HCT116 (cell line): ENCODE results near the gene MSMB. TPM values are rescaled to one million over a fixed set of nuclear protein-coding genes. Genes with fewer than 3 reads are reported as not detected.

Source experiments
- ATAC-seq: fragments of 200-7000 bp; cut with Tn5 transposase; 2 replicates; pipeline ENCODE4 v1.9.1; 2020; ENCODE audit warnings: mild to moderate bottlenecking, moderate library complexity
- BruUV-seq: library from RNA; stranded (reverse); fragments of 400-500 nt; replicated peaks from 2 replicates; lab custom pipeline; 2021; lab: Mats Ljungman, UMichigan
- CTCF ChIA-PET: fragments of 300-600 bp; sonication (Branson Sonifier 250); formaldehyde crosslinking; loops from one replicate; lab custom pipeline; 2021; ENCODE audit warnings: antibody characterized with exemption; lab: Charles Lee
- POLR2A ChIA-PET: fragments of 300-600, 350-600 bp; sonication (Branson Sonifier 250); formaldehyde crosslinking; loops from one replicate; lab custom pipeline; 2021; ENCODE audit warnings: antibody characterized with exemption; lab: Charles Lee
- RAD21 ChIA-PET, 2 experiments: fragments of 300-600 bp; sonication (Branson Sonifier 250); formaldehyde crosslinking; loops; one replicate each; lab custom pipeline; 2023; ENCODE audit warnings: low total read pairs in 2 of 2; ENCODE audit not compliant: uncharacterized antibody in 2 of 2, unreplicated experiment in 2 of 2, low non-redundant PET in 1 of 2; lab: Charles Lee
- DNase-seq: peaks from one replicate; pipeline ENCODE4 v3.0.0-alpha.2; 2010; ENCODE audit warnings: low read depth, low spot score
- H2AFZ ChIP-seq: fragments of 200-600 bp; shearing (Covaris generic), sonication (generic); 2 replicates; pipeline ENCODE4 v1.6.1; 2017; ENCODE audit warnings: low read depth, mixed run types, mixed read lengths, antibody characterized with exemption, low read length; ENCODE audit not compliant: poor library complexity, severe bottlenecking
- H3K27ac ChIP-seq: 2 replicates; pipeline ENCODE4 v1.5.1; 2012; ENCODE audit warnings: low read depth, low read length
- H3K27me3 ChIP-seq: fragments of 200-600 bp; sonication (generic); 2 replicates; pipeline ENCODE4 v1.6.1; 2016; ENCODE audit warnings: mixed run types, low read length, mixed read lengths; ENCODE audit not compliant: insufficient read depth
- H3K36me3 ChIP-seq, 2 experiments: fragments of 200-500 bp in 1 of 2; fragments of 200-600 bp in 1 of 2; sonication (Bioruptor generic) in 1 of 2; sonication (generic) in 1 of 2; 2 replicates each; pipeline versions ENCODE4 v1.5.1 to v1.6.1; 2014 to 2016; ENCODE audit warnings: low read length in 2 of 2, inconsistent platforms in 1 of 2, mixed read lengths in 1 of 2, mixed run types in 1 of 2; ENCODE audit not compliant: insufficient read depth in 2 of 2, control insufficient read depth in 1 of 2
- H3K4me1 ChIP-seq, 2 experiments: fragments of 200-600 bp in 1 of 2; sonication (generic) in 1 of 2; 2 replicates each; pipeline versions ENCODE4 v1.5.1 to v1.6.1; 2012 to 2017; ENCODE audit warnings: low read length in 2 of 2, inconsistent platforms in 1 of 2, mild to moderate bottlenecking in 1 of 2, mixed read lengths in 1 of 2, mixed run types in 1 of 2, moderate library complexity in 1 of 2; ENCODE audit not compliant: insufficient read depth in 2 of 2, control insufficient read depth in 1 of 2
- H3K4me2 ChIP-seq: fragments of 200-600 bp; sonication (generic); 2 replicates; pipeline ENCODE4 v1.6.1; 2017; ENCODE audit warnings: mixed run types, low read length, mixed read lengths
- H3K4me3 ChIP-seq, 2 experiments: fragments of 200-600 bp in 1 of 2; sonication (generic) in 1 of 2; replicated peaks in 1 of 2; 2 replicates each; pipeline ENCODE4 v1.5.1; 2011 to 2016; ENCODE audit warnings: low read length in 2 of 2, control low read depth in 1 of 2, low read depth in 1 of 2, mild to moderate bottlenecking in 1 of 2, mixed read lengths in 1 of 2, mixed run types in 1 of 2
- H3K79me2 ChIP-seq: fragments of 200-600 bp; sonication (generic); 2 replicates; pipeline ENCODE4 v1.6.1; 2017; ENCODE audit warnings: mild to moderate bottlenecking, mixed run types, low read length, moderate library complexity, mixed read lengths; ENCODE audit not compliant: insufficient read depth
- H3K9ac ChIP-seq: fragments of 200-600 bp; sonication (generic); 2 replicates; pipeline ENCODE4 v1.6.1; 2016; ENCODE audit warnings: low read length, mixed read lengths
- H3K9me2 ChIP-seq: fragments of 200-600 bp; sonication (generic), shearing (Covaris generic); 2 replicates; pipeline ENCODE4 v1.6.1; 2017; ENCODE audit warnings: mixed run types, mild to moderate bottlenecking, moderate library complexity; ENCODE audit not compliant: insufficient read depth
- H3K9me3 ChIP-seq, 2 experiments: fragments of 200-500 bp in 1 of 2; fragments of 200-600 bp in 1 of 2; sonication (Bioruptor generic) in 1 of 2; sonication (generic) in 1 of 2; 2 replicates each; pipeline ENCODE4 v1.6.1; 2014 to 2017; ENCODE audit warnings: low read length in 2 of 2, mixed read lengths in 2 of 2, inconsistent platforms in 1 of 2, low read depth in 1 of 2, mild to moderate bottlenecking in 1 of 2, mixed run types in 1 of 2, moderate library complexity in 1 of 2; ENCODE audit not compliant: control insufficient read depth in 1 of 2, insufficient read depth in 1 of 2
- H4K20me1 ChIP-seq: fragments of 200-600 bp; sonication (generic), shearing (Covaris generic); 2 replicates; pipeline ENCODE4 v1.6.1; 2017; ENCODE audit warnings: mixed run types, mild to moderate bottlenecking, moderate library complexity; ENCODE audit not compliant: insufficient read depth
- ELF1 ChIP-seq: IDR thresholded peaks from 2 replicates; pipeline ENCODE4 v1.6.1; 2012; ENCODE audit warnings: low read depth, borderline replicate concordance
- EZH2phosphoT487 ChIP-seq: fragments of 200-600 bp; IDR thresholded peaks from 2 replicates; pipeline ENCODE4 v1.6.1; 2018; ENCODE audit warnings: antibody characterized with exemption, borderline replicate concordance
- MAX ChIP-seq: IDR thresholded peaks from 2 replicates; pipeline ENCODE4 v1.6.1; 2012
- RAD21 ChIP-seq: IDR thresholded peaks from 2 replicates; pipeline ENCODE4 v1.6.1; 2012; ENCODE audit warnings: low read depth, mild to moderate bottlenecking
- SP1 ChIP-seq: IDR thresholded peaks from 2 replicates; pipeline ENCODE4 v1.6.1; 2012; ENCODE audit warnings: low read depth
- SRF ChIP-seq: IDR thresholded peaks from 2 replicates; pipeline ENCODE4 v1.6.1; 2012; ENCODE audit warnings: low read depth
- TCF7L2 ChIP-seq: IDR thresholded peaks from 2 replicates; pipeline ENCODE4 v1.7.0; 2011; ENCODE audit warnings: borderline replicate concordance, inconsistent platforms; ENCODE audit not compliant: insufficient read depth, insufficient read length; ENCODE audit errors: extremely low read depth
- YY1 ChIP-seq: IDR thresholded peaks from 2 replicates; pipeline ENCODE4 v1.6.1; 2011; ENCODE audit warnings: low read length, low read depth, moderate library complexity, mild to moderate bottlenecking; ENCODE audit not compliant: insufficient replicate concordance; ENCODE audit errors: extremely low read depth
- ZFX ChIP-seq: fragments of 450-650 bp; IDR thresholded peaks from 2 replicates; pipeline ENCODE4 v1.6.1; 2017
- intact Hi-C: fragments of 100-400 bp; cut with micrococcal nuclease; formaldehyde crosslinking; loops from 2 replicates; pipeline ENCODE4 v1.10.0; 2022
- total RNA-seq: library from RNA; stranded (reverse); gene quantifications from one replicate; pipeline ENCODE4 v1.2.1, GENCODE V29; 2021; ENCODE audit not compliant: unreplicated experiment
- TF ChIP-seq, protein P1 (sequence below), 3 experiments: fragments of 200-600 bp in 1 of 3; sonication (generic) in 1 of 3; IDR thresholded peaks in 2 of 3; conservative IDR thresholded peaks in 1 of 3; 2 replicates each; pipeline ENCODE4 v1.5.1; 2012 to 2017; ENCODE audit warnings: low read depth in 2 of 3, low read length in 2 of 3, antibody characterized with exemption in 1 of 3, borderline replicate concordance in 1 of 3, control low read depth in 1 of 3, mild to moderate bottlenecking in 1 of 3, mixed read lengths in 1 of 3, mixed run types in 1 of 3, moderate library complexity in 1 of 3; ENCODE audit not compliant: insufficient read depth in 1 of 3

The MSMB gene
- total RNA-seq, 1 experiment from 2014 or later, result not detected

DNA sequence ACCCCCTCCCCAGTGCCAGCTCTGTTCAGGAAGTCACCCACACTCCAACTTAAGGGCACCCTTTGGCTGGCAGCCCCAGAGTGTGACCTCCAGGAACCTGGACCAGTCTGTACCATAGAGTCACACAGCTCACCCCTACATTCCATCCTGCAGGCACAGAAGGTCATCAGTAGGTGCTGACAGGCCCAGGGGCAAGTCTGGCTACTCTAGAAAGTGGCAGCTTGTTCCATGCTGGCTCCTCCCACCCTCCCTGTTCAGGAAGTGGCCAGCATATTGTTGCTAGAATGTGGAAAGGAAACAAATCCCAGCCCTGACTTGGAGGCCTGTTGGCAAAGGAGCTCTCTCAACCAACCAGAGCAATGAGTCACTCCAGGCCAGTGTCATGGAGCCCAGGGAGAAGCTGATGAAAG is 12.5 kb downstream of the MSMB start:
- Histone ChIP-seq H3K4me1 (peaks cover 10 to 20% of the 10 kb centered on the region in 2 experiments; a peak in 3 of 4 replicates), H3K4me3 (no peak overlapping the region), H3K9me2 (no peaks in the 10 kb centered on the region), H3K4me2 (no peak overlapping the region), H4K20me1 (no peaks in the 10 kb centered on the region), H2AFZ (peak overlapping the region; percentile 78), H3K79me2 (peaks cover 17% of the 10 kb centered on the region), H3K27me3 (no peaks in the 10 kb centered on the region), H3K9me3 (no peaks in the 10 kb centered on the region), H3K27ac (no peak overlapping the region), H3K9ac (no peak overlapping the region), H3K36me3 (no peaks in the 10 kb centered on the region)
- ChIA-PET POLR2A (interaction anchor here (0.6 to 1.3 kb wide), 2 partner anchors 10 to 783 kb away, joined by 3 read pairs; no protein-coding TSS in a partner anchor), CTCF (interaction anchor here (1.2 to 1.8 kb wide), 2 partner anchors 10 to 569 kb away, joined by 3 to 7 read pairs; no protein-coding TSS in a partner anchor), RAD21 (no interaction called here)
- no TSS peak for BruUV-seq
- intact Hi-C loops, result no loop called here
- DNase-seq (no peak), ATAC-seq (no peak)
- TF ChIP-seq TCF7L2 (no peak), ZFX (no peak), EZH2phosphoT487 (no peak)
- TF ChIP-seq, all 23 proteins: peak for 0

GRCh38 chr10:46031648-46032532 is 14.2 kb downstream of the MSMB start:
- intact Hi-C loops, result no loop called here
- no peak for TF ChIP-seq MAX
- TF ChIP-seq, protein P1, sequence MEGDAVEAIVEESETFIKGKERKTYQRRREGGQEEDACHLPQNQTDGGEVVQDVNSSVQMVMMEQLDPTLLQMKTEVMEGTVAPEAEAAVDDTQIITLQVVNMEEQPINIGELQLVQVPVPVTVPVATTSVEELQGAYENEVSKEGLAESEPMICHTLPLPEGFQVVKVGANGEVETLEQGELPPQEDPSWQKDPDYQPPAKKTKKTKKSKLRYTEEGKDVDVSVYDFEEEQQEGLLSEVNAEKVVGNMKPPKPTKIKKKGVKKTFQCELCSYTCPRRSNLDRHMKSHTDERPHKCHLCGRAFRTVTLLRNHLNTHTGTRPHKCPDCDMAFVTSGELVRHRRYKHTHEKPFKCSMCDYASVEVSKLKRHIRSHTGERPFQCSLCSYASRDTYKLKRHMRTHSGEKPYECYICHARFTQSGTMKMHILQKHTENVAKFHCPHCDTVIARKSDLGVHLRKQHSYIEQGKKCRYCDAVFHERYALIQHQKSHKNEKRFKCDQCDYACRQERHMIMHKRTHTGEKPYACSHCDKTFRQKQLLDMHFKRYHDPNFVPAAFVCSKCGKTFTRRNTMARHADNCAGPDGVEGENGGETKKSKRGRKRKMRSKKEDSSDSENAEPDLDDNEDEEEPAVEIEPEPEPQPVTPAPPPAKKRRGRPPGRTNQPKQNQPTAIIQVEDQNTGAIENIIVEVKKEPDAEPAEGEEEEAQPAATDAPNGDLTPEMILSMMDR (IDR thresholded peaks at IDR 0.05 in 2 of 3, conservative IDR thresholded peaks at IDR 0.05 in 1 of 3; ENCODE audit: borderline replicate concordance in 1 of 3, insufficient read depth in 1 of 3, low read depth in 2 of 3, low read length in 2 of 3), result no peak
- TF ChIP-seq SP1, result no peak
- TF ChIP-seq SRF, result no peak
- no peak for TF ChIP-seq YY1
- no peak for TF ChIP-seq ELF1
- TF ChIP-seq RAD21, result no peak
- TF ChIP-seq, all 23 proteins: peak for 0
- Histone ChIP-seq H3K4me2 (no peak overlapping the region), H3K4me1 (peaks cover 10 to 28% of the 10 kb centered on the region in 2 experiments; a peak in 3 of 4 replicates), H3K9me3 (no peaks in the 10 kb centered on the region), H3K9ac (no peak overlapping the region), H3K79me2 (peaks cover 34% of the 10 kb centered on the region), H4K20me1 (no peaks in the 10 kb centered on the region), H3K27me3 (no peaks in the 10 kb centered on the region), H3K36me3 (no peaks in the 10 kb centered on the region), H3K9me2 (no peaks in the 10 kb centered on the region), H3K27ac (no peak overlapping the region), H3K4me3 (no peak overlapping the region), H2AFZ (no peak overlapping the region)
- ATAC-seq (no peak), DNase-seq (no peak)
- ChIA-PET RAD21 (no interaction called here), CTCF (no interaction called here), POLR2A (no interaction called here)
- no TSS peak for BruUV-seq
